IMR-90 (cell line): ENCODE results near the gene ANGPTL1. TPM values are rescaled to one million over a fixed set of nuclear protein-coding genes. Genes with fewer than 3 reads are reported as not detected.

Source experiments
- ATAC-seq: fragments of 200-7000 bp; cut with Tn5 transposase; 2 replicates; pipeline ENCODE4 v1.9.1; 2020; ENCODE audit warnings: low read depth, mild to moderate bottlenecking, moderate library complexity
- BruUV-seq: library from RNA; stranded (reverse); fragments of 400-500 nt; replicated peaks from 2 replicates; lab custom pipeline; 2021; lab: Mats Ljungman, UMichigan
- CTCF ChIA-PET: fragments of 300-600 bp; formaldehyde crosslinking; extraction: SDS; loops from one replicate; lab custom pipeline; 2021; ENCODE audit warnings: antibody characterized with exemption; lab: Yijun Ruan, JAX
- POLR2A ChIA-PET: fragments of 300-600 bp; sonication (Branson Sonifier 250); formaldehyde crosslinking; loops from one replicate; lab custom pipeline; 2022; ENCODE audit warnings: antibody characterized with exemption; ENCODE audit not compliant: unreplicated experiment; lab: Charles Lee
- DNase-seq: peaks from one replicate; pipeline ENCODE4 v3.0.0; 2013
- H2AFZ ChIP-seq: replicated peaks from 2 replicates; pipeline ENCODE3; 2013; ENCODE audit warnings: low read length, mild to moderate bottlenecking; ENCODE audit not compliant: poor library complexity
- H2AK5ac ChIP-seq: 2 replicates; pipeline ENCODE4 v1.6.1; 2013; ENCODE audit warnings: low read depth, low read length, inconsistent platforms
- H2AK9ac ChIP-seq: replicated peaks from 2 replicates; pipeline ENCODE3; 2013; ENCODE audit warnings: mild to moderate bottlenecking, low read depth, low read length, moderate library complexity; ENCODE audit not compliant: poor library complexity
- H2BK120ac ChIP-seq: 2 replicates; pipeline ENCODE4 v1.6.1; 2013; ENCODE audit warnings: low read depth, low read length, inconsistent platforms
- H2BK15ac ChIP-seq: 3 replicates; pipeline ENCODE4 v1.6.1; 2013; ENCODE audit warnings: low read depth, low read length, inconsistent platforms
- H2BK20ac ChIP-seq: 2 replicates; pipeline ENCODE4 v1.6.1; 2013; ENCODE audit warnings: low read depth, mild to moderate bottlenecking, inconsistent platforms, low read length, moderate library complexity
- H2BK5ac ChIP-seq: 2 replicates; pipeline ENCODE4 v1.6.1; 2013; ENCODE audit warnings: mild to moderate bottlenecking, low read depth, low read length, inconsistent platforms; ENCODE audit not compliant: poor library complexity, severe bottlenecking
- H3K14ac ChIP-seq: replicated peaks from 2 replicates; pipeline ENCODE4 v1.6.1; 2013; ENCODE audit warnings: low read depth, low read length, inconsistent platforms
- H3K18ac ChIP-seq: 2 replicates; pipeline ENCODE4 v1.6.1; 2013; ENCODE audit warnings: low read depth, low read length, control low read depth
- H3K23ac ChIP-seq: 2 replicates; pipeline ENCODE4 v1.6.1; 2013; ENCODE audit warnings: low read depth, low read length, inconsistent platforms
- H3K27ac ChIP-seq: 2 replicates; pipeline ENCODE4 v1.5.1; 2013; ENCODE audit warnings: mild to moderate bottlenecking, control low read depth, low read length; ENCODE audit not compliant: insufficient read depth
- H3K27me3 ChIP-seq: 2 replicates; pipeline ENCODE4 v1.6.1; 2013; ENCODE audit warnings: low read length; ENCODE audit not compliant: control insufficient read depth, insufficient read depth
- H3K36me3 ChIP-seq: 2 replicates; pipeline ENCODE4 v1.6.1; 2013; ENCODE audit warnings: low read length, mixed read lengths; ENCODE audit not compliant: control insufficient read depth, insufficient read depth
- H3K4ac ChIP-seq: 2 replicates; pipeline ENCODE4 v1.6.1; 2013; ENCODE audit warnings: low read depth, low read length, inconsistent platforms
- H3K4me1 ChIP-seq: 2 replicates; pipeline ENCODE4 v1.6.1; 2013; ENCODE audit warnings: low read length, mixed read lengths; ENCODE audit not compliant: control insufficient read depth, insufficient read depth
- H3K4me2 ChIP-seq: 2 replicates; pipeline ENCODE4 v1.6.1; 2013; ENCODE audit warnings: low read depth, mild to moderate bottlenecking, control low read depth, low read length, moderate library complexity
- H3K4me3 ChIP-seq: 2 replicates; pipeline ENCODE4 v1.5.1; 2013; ENCODE audit warnings: low read depth, mild to moderate bottlenecking, control low read depth, low read length, moderate library complexity; ENCODE audit not compliant: insufficient read depth
- H3K56ac ChIP-seq: 2 replicates; pipeline ENCODE4 v1.6.1; 2013; ENCODE audit warnings: low read length, inconsistent platforms; ENCODE audit not compliant: insufficient read depth; ENCODE audit errors: extremely low read depth
- H3K79me1 ChIP-seq, 2 experiments: 2 replicates each; pipeline ENCODE4 v1.6.1; 2013; ENCODE audit warnings: low read length in 2 of 2, inconsistent platforms in 1 of 2, low read depth in 1 of 2
- H3K9ac ChIP-seq: 2 replicates; pipeline ENCODE4 v1.6.1; 2013; ENCODE audit warnings: low read depth, low read length, control low read depth
- H3K9me1 ChIP-seq: 2 replicates; pipeline ENCODE4 v1.6.1; 2013; ENCODE audit warnings: low read length, inconsistent platforms; ENCODE audit not compliant: insufficient read depth
- H3K9me3 ChIP-seq: 2 replicates; pipeline ENCODE4 v1.6.1; 2013; ENCODE audit warnings: low read length; ENCODE audit not compliant: control insufficient read depth, insufficient read depth
- H4K20me1 ChIP-seq: 2 replicates; pipeline ENCODE4 v1.6.1; 2013; ENCODE audit warnings: low read length, inconsistent platforms; ENCODE audit not compliant: insufficient read depth
- H4K5ac ChIP-seq: 2 replicates; pipeline ENCODE4 v1.6.1; 2013; ENCODE audit warnings: mild to moderate bottlenecking, low read depth, low read length, control low read depth
- H4K8ac ChIP-seq, 2 experiments: 2 replicates each; pipeline ENCODE4 v1.6.1; 2013; ENCODE audit warnings: low read depth in 2 of 2, low read length in 2 of 2, control low read depth in 1 of 2, inconsistent platforms in 1 of 2
- H4K91ac ChIP-seq: 2 replicates; pipeline ENCODE4 v1.6.1; 2013; ENCODE audit warnings: low read depth, low read length, inconsistent platforms; ENCODE audit not compliant: insufficient read depth
- CEBPB ChIP-seq: IDR thresholded peaks from 2 replicates; pipeline ENCODE4 v1.6.1; 2012; ENCODE audit warnings: low read depth, low read length, improper control_type of control experiment
- MXI1 ChIP-seq: IDR thresholded peaks from 2 replicates; pipeline ENCODE4 v1.6.1; 2012; ENCODE audit warnings: low read depth, mild to moderate bottlenecking, low read length, moderate library complexity, borderline replicate concordance
- WGBS, 2 experiments: methylation state at CpG; one replicate each; pipeline versions ENCODE4 v1.1.5 to v1.1.7; 2013; ENCODE audit warnings: missing lambda C conversion rate in 2 of 2; ENCODE audit not compliant: insufficient read length in 1 of 2; ENCODE audit errors: extremely low coverage in 2 of 2; 5-methylcytosine and 5-hydroxymethylcytosine counted together
- dilution Hi-C: fragments of 300-500 bp; cut with HindIII; formaldehyde crosslinking; loops from one replicate; pipeline ENCODE4 v1.14.3; 2018; ENCODE audit warnings: low sequenced_read_pairs; ENCODE audit not compliant: unreplicated experiment
- in situ Hi-C: fragments of 300-500 bp; cut with MboI; formaldehyde crosslinking; loops from 3 replicates; pipeline ENCODE4 v1.14.3; 2019; ENCODE audit warnings: low sequenced_read_pairs, inconsistent platforms, mixed read lengths
- intact Hi-C: fragments of 100-400 bp; cut with micrococcal nuclease; formaldehyde crosslinking; loops from 2 replicates; pipeline ENCODE4 v1.10.0; 2022
- polyA plus RNA-seq, 3 experiments: library from polyadenylated mRNA; depleted of rRNA; stranded (reverse); fragments of >200 nt; gene quantifications; 2 replicates each; pipeline ENCODE4 v1.2.3, GENCODE V29; 2012; ENCODE audit warnings: low replicate concordance in 1 of 3
- total RNA-seq: library from RNA; depleted of rRNA; stranded (reverse); fragments of >200 nt; gene quantifications from 2 replicates; pipeline ENCODE4 v1.2.3, GENCODE V29; 2012
- TF ChIP-seq, protein P1 (sequence below): fragments of 150-350 bp; IDR thresholded peaks from 2 replicates; pipeline ENCODE4 v1.6.1; 2016; ENCODE audit warnings: low read depth, mild to moderate bottlenecking, low read length, moderate library complexity, borderline replicate concordance

Gene ANGPTL1
- total and polyA plus RNA-seq, 2 of the 4 experiments (the other 2 are of a cell fraction): under 0.01 to 0.03 TPM

DNA sequence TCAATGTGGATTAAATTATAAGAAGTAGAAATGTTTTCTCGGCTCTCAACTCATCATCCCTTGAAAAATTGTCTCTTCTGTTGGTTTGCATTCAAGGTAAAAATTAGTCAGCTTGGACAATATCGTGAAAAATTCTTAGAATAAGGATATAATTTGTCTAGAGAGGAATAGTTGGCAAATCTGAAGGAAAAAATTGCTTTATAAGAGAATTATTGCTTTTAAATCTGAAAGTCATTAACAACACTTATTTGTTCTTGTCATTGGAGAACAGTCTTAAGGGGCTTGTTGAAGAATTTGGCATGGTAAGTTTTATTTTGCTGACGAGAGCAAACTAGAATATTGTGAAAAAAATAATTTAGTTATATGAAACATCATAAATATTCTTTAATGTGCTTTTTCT lies 26.4 kb downstream of the ANGPTL1 start:
- Histone ChIP-seq H3K4me3 (no peak overlapping the region), H3K18ac (no peak overlapping the region), H3K36me3 (peaks cover 5% of the 10 kb centered on the region; the same call in 1 of the 2 replicates), H2AK9ac (no peak overlapping the region), H3K4me2 (no peak overlapping the region), H3K23ac (no peak overlapping the region), H2BK5ac (no peak overlapping the region), H4K91ac (no peak overlapping the region), H2BK15ac (no peak overlapping the region), H2AFZ (no peak overlapping the region), H3K56ac (no peak overlapping the region), H3K9me3 (no peaks in the 10 kb centered on the region), H4K20me1 (no peaks in the 10 kb centered on the region), H3K4me1 (peaks cover 3% of the 10 kb centered on the region; the same call in 1 of the 2 replicates), H2BK20ac (no peak overlapping the region), H2BK120ac (no peak overlapping the region), H4K8ac (no peak overlapping the region), H3K79me1 (0 out of 4 replicates have a peak, but pooled peaks cover 0 to 3% of the 10 kb centered on the region in 2 experiments), H2AK5ac (no peak overlapping the region), H4K5ac (no peak overlapping the region), H3K27me3 (no peaks in the 10 kb centered on the region), H3K9me1 (no peaks in the 10 kb centered on the region), H3K9ac (no peak overlapping the region), H3K14ac (no peak overlapping the region), H3K4ac (no peak overlapping the region), H3K27ac (no peak overlapping the region)
- in situ Hi-C loops (no loop called here), intact Hi-C loops (no loop called here), dilution Hi-C loops (no loop called here)
- DNase-seq: no peak
- POLR2A ChIA-PET: no interaction called here
- no TSS peak for BruUV-seq
- CTCF ChIA-PET: interaction anchor here (0.6 kb wide), 1 partner anchor 10 kb away, joined by 3 read pairs; no protein-coding TSS in a partner anchor
- TF ChIP-seq MXI1: no peak
- TF ChIP-seq, protein P1, sequence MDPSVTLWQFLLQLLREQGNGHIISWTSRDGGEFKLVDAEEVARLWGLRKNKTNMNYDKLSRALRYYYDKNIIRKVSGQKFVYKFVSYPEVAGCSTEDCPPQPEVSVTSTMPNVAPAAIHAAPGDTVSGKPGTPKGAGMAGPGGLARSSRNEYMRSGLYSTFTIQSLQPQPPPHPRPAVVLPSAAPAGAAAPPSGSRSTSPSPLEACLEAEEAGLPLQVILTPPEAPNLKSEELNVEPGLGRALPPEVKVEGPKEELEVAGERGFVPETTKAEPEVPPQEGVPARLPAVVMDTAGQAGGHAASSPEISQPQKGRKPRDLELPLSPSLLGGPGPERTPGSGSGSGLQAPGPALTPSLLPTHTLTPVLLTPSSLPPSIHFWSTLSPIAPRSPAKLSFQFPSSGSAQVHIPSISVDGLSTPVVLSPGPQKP: no peak
- TF ChIP-seq CEBPB: no peak
- ATAC-seq: no peak
- WGBS, 2 experiments: no CpG with 5 or more reads among the region's 3 CpGs
